ENCODE data around the gene SVEP1.

- TF ChIP-seq POLR2A (IDR thresholded peaks at IDR 0.05) (no peak), CTCF (IDR thresholded peaks at IDR 0.05) (no peak)
Observed at GRCh38 chr9:110566156-110566555, 13.4 kb downstream of the SVEP1 start.
